Omental fat pad (tissue), 4 donors: ENCODE measurements around the gene FAXC. TPM values are rescaled to one million over a fixed set of nuclear protein-coding genes. Genes with fewer than 3 reads are reported as not detected.
"Not testable (repeated sequence)": the region's sequence is repeated elsewhere in the genome, so short reads cannot be mapped to it uniquely, and the experiment has no call there.

Experiments
- ATAC-seq: fragments of 150-250 bp; one replicate; pipeline ENCODE4 v1.9.1; 2016; ENCODE audit warnings: mild to moderate bottlenecking, moderate library complexity; ENCODE audit not compliant: low FRiP score
- DNase-seq: peaks from one replicate; pipeline ENCODE4 v3.0.0-alpha.2; 2019; ENCODE audit warnings: low spot score
- CTCF ChIP-seq, 3 donors: fragments of 450-650 bp; IDR thresholded peaks; one replicate each; pipeline ENCODE4 v1.5.1; 2016 to 2017; ENCODE audit warnings: antibody characterized with exemption in 3 of 3, mild to moderate bottlenecking in 3 of 3, moderate library complexity in 2 of 3
- total RNA-seq, 4 donors: library from RNA; depleted of rRNA; stranded (reverse); fragments of >200 nt; gene quantifications; one replicate each; pipeline ENCODE4 v1.1.0, GENCODE V29; 2016

The FAXC gene
- total RNA-seq, 4 donors from 2014 or later = 0.16 to 1.7 (median 0.56) TPM

- ATAC-seq (no peak), DNase-seq (no peak)
- TF ChIP-seq CTCF (IDR thresholded peaks at IDR 0.05) = no peak
Measured at GRCh38 chr6:99344289-99344688, 5.2 kb downstream of the FAXC start.

GRCh38 chr6:99341862-99342455, 7.5 kb downstream of the FAXC start:
- no peak for DNase-seq
- no peak for TF ChIP-seq CTCF (IDR thresholded peaks at IDR 0.05)
- no peak for ATAC-seq

- TF ChIP-seq CTCF (IDR thresholded peaks at IDR 0.05) = no peak
- ATAC-seq (no peak), DNase-seq (no peak)
Measured at GRCh38 chr6:99338188-99338587, 11.3 kb downstream of the FAXC start.

- DNase-seq, ATAC-seq: not testable (repeated sequence)
Measured at GRCh38 chr6:99335298-99335697, 14.2 kb downstream of the FAXC start.

GRCh38 chr6:99334526-99335127, 14.8 kb downstream of the FAXC start:
- ATAC-seq = no peak
- TF ChIP-seq CTCF (IDR thresholded peaks at IDR 0.05) = no peak
- no peak for DNase-seq

- DNase-seq (no peak), ATAC-seq (no peak)
- no peak for TF ChIP-seq CTCF (IDR thresholded peaks at IDR 0.05)
Measured at GRCh38 chr6:99333068-99333467, 16.4 kb downstream of the FAXC start.

GRCh38 chr6:99331531-99331930, 17.9 kb downstream of the FAXC start:
- ATAC-seq = no peak
- TF ChIP-seq CTCF (IDR thresholded peaks at IDR 0.05) = no peak
- DNase-seq = no peak
